ENCODE measurements around the gene FHL1.
"Not testable (repeated sequence)": the region's sequence is repeated elsewhere in the genome, so short reads cannot be mapped to it uniquely, and the experiment has no call there.

FHL1 gene

GRCh38 chrX:136206916-136207315 lies 59.6 kb downstream of the FHL1 start:
- DNase-seq (ENCODE audit: low read depth in 2 of 3, low spot score in 2 of 3) = no peak

- DNase-seq (ENCODE audit: low read depth in 2 of 3, low spot score in 2 of 3) = no peak
Observed at GRCh38 chrX:136207546-136207945, 60.2 kb downstream of the FHL1 start.

GRCh38 chrX:136209016-136209738 lies 61.8 kb downstream of the FHL1 start:
- no peak for DNase-seq (ENCODE audit: low read depth in 2 of 3, low spot score in 2 of 3)

- no peak for DNase-seq (ENCODE audit: low read depth in 2 of 3, low spot score in 2 of 3)
Observed at GRCh38 chrX:136209751-136210150, 62.4 kb downstream of the FHL1 start.

GRCh38 chrX:136210243-136210642 lies 62.9 kb downstream of the FHL1 start:
- DNase-seq (ENCODE audit: low read depth in 2 of 3, low spot score in 2 of 3) = no peak

GRCh38 chrX:136210806-136211205 lies 63.5 kb downstream of the FHL1 start:
- DNase-seq (ENCODE audit: low read depth in 2 of 3, low spot score in 2 of 3) = no peak

- DNase-seq (ENCODE audit: low read depth in 2 of 3, low spot score in 2 of 3) = no peak
Observed at GRCh38 chrX:136211766-136212556, 64.6 kb downstream of the FHL1 start.

GRCh38 chrX:136212557-136213111 lies 65.3 kb downstream of the FHL1 start:
- DNase-seq (ENCODE audit: low read depth in 2 of 3, low spot score in 2 of 3) = no peak

- no peak for DNase-seq (ENCODE audit: low read depth in 2 of 3, low spot score in 2 of 3)
Observed at GRCh38 chrX:136214551-136214950, 67.2 kb downstream of the FHL1 start.

- DNase-seq (ENCODE audit: low read depth in 2 of 3, low spot score in 2 of 3) = no peak
Observed at GRCh38 chrX:136215559-136215958, 68.2 kb downstream of the FHL1 start.

- no peak for DNase-seq (ENCODE audit: low read depth in 2 of 3, low spot score in 2 of 3)
Observed at GRCh38 chrX:136219893-136220292, 72.6 kb downstream of the FHL1 start.

GRCh38 chrX:136220540-136220939 lies 73.2 kb downstream of the FHL1 start:
- no peak for DNase-seq (ENCODE audit: low read depth in 2 of 3, low spot score in 2 of 3)

- DNase-seq (ENCODE audit: low read depth in 2 of 3, low spot score in 2 of 3) = no peak
Observed at GRCh38 chrX:136220951-136221350, 73.6 kb downstream of the FHL1 start.

- DNase-seq (ENCODE audit: low read depth in 2 of 3, low spot score in 2 of 3) = no peak
Observed at GRCh38 chrX:136221851-136222513, 74.6 kb downstream of the FHL1 start.

GRCh38 chrX:136227074-136227473 lies 79.7 kb downstream of the FHL1 start:
- DNase-seq (ENCODE audit: low read depth in 2 of 3, low spot score in 2 of 3) = no peak

- DNase-seq (ENCODE audit: low read depth in 2 of 3, low spot score in 2 of 3) = no peak
Observed at GRCh38 chrX:136227948-136228838, 80.9 kb downstream of the FHL1 start.

GRCh38 chrX:136228839-136229207 lies 81.5 kb downstream of the FHL1 start:
- no peak for DNase-seq (ENCODE audit: low read depth in 2 of 3, low spot score in 2 of 3)

GRCh38 chrX:136237074-136237473 lies 89.7 kb downstream of the FHL1 start:
- DNase-seq (ENCODE audit: low read depth in 2 of 3, low spot score in 2 of 3) = no peak

- not testable (repeated sequence) for DNase-seq (ENCODE audit: low read depth in 2 of 3, low spot score in 2 of 3)
Observed at GRCh38 chrX:136237849-136238248, 90.5 kb downstream of the FHL1 start.

- no peak for DNase-seq (ENCODE audit: low read depth in 2 of 3, low spot score in 2 of 3)
Observed at GRCh38 chrX:136246201-136246600, 98.9 kb downstream of the FHL1 start.
